ENCODE data around the gene RBX1.
A peak's percentile ranks its signal among the peaks of the same experiment; 100 is the strongest.
"Not testable (repeated sequence)": the region's sequence is repeated elsewhere in the genome, so short reads cannot be mapped to it uniquely, and the experiment has no call there.

Gene RBX1

DNA sequence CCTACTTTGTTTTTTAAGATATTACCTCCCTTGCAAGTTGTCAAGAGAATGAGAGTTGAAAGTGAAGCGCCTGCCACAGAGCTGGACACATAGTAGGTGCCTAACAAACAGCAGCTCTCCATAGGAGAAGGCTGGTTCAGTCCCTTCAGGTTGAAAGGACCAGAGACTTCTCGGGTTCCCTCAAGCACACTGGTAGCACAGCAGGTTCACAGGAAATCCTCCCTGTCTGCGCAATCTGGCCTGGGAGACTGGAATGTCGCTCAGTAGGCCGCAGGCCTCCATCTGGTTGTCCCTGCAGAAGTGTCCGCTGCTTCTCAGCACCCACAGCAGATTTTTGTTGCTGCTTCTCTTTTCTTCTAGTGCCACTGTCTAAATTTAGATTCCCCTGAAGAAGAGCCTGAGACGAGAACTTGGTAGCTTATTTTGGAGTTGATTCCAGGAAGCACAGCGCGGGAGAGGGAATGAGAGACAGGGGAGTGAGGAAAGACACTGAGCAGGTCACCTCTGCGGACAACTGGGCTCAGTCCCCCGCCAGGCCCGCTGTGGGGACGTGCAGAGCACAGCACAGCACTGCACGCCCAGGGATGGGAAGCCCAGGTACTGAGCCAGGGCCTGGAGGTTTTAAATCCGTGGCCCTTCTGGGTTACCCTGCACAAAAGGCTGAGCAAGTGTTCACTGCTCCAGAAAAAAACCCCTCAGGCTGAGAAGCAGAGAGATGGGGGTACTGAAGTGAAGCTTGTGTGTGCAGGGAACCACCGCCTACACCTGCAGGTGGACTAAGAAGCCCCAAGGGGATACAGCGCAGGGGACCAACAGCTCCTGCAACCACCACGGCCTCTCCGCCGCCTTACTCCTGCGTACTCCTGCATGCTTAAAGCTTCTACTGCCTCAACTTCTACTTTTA lies 31.6 kb downstream of the RBX1 start:
- no peak overlapping the region for H3K9ac ChIP-seq (ENCODE audit: low read depth, low read length)
- no peaks in the 10 kb centered on the region for H3K4me1 ChIP-seq (ENCODE audit: insufficient read depth, low read length)
- no peaks in the 10 kb centered on the region for H3K9me3 ChIP-seq (ENCODE audit: control insufficient read depth, insufficient read depth, low read length)
- no peaks in the 10 kb centered on the region for H3K36me3 ChIP-seq (ENCODE audit: insufficient read depth, low read length)

- no peaks in the 10 kb centered on the region; the same call in 1 of the 2 replicates for H3K4me1 ChIP-seq (ENCODE audit: insufficient read depth, low read length)
- no peaks in the 10 kb centered on the region; the same call in 1 of the 2 replicates for H3K9me3 ChIP-seq (ENCODE audit: control insufficient read depth, insufficient read depth, low read length)
- no peaks in the 10 kb centered on the region for H3K36me3 ChIP-seq (ENCODE audit: insufficient read depth, low read length)
- no peak overlapping the region for H3K9ac ChIP-seq (ENCODE audit: low read depth, low read length)
These were observed 40.1 kb downstream of the RBX1 start for GRCh38 chr22:40991298-40991697.

GRCh38 chr22:40995821-40996220 lies 44.6 kb downstream of the RBX1 start:
- Histone ChIP-seq H3K9me3 (ENCODE audit: control insufficient read depth, insufficient read depth, low read length) (no peaks in the 10 kb centered on the region), H3K4me1 (ENCODE audit: insufficient read depth, low read length) (no peaks in the 10 kb centered on the region), H3K9ac (ENCODE audit: low read depth, low read length) (no peak overlapping the region), H3K36me3 (ENCODE audit: insufficient read depth, low read length) (no peaks in the 10 kb centered on the region)

DNA sequence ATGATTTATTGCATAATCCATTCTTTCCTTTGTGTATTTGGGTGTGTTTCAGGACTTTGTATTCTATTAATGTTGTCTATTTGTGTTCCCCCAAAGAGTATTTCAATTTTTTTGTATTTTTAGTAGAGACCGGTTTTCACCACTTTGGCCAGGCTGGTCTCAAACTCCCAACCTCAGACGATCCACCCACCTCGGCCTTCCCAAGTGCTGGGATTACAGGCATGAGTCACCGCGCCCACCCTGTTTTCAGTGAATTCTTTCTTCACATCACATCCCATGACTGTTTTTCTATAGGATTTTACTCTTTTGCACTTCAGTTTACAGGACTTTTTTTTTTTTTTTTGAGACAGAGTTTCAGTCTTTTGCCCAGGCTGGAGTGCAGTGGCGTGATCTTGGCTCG lies 46.3 kb downstream of the RBX1 start:
- Histone ChIP-seq H3K9me3 (ENCODE audit: control insufficient read depth, insufficient read depth, low read length) (no peaks in the 10 kb centered on the region), H3K36me3 (ENCODE audit: insufficient read depth, low read length) (no peaks in the 10 kb centered on the region), H3K9ac (ENCODE audit: low read depth, low read length) (no peak overlapping the region)

GRCh38 chr22:41000040-41000565 lies 48.9 kb downstream of the RBX1 start:
- H3K36me3 ChIP-seq (ENCODE audit: insufficient read depth, low read length), result no peaks in the 10 kb centered on the region
- no peak overlapping the region for H3K9ac ChIP-seq (ENCODE audit: low read depth, low read length)
- H3K9me3 ChIP-seq (ENCODE audit: control insufficient read depth, insufficient read depth, low read length), result no peaks in the 10 kb centered on the region

More for the DNA sequence above, 46.3 kb downstream of the RBX1 start:
- 0 out of 2 replicates have a peak, but pooled peaks cover 2% of the 10 kb centered on the region for H3K4me1 ChIP-seq (ENCODE audit: insufficient read depth, low read length)

GRCh38 chr22:41000941-41001721 lies 50.0 kb downstream of the RBX1 start:
- no peaks in the 10 kb centered on the region for H3K9me3 ChIP-seq (ENCODE audit: control insufficient read depth, insufficient read depth, low read length)
- peaks cover 9% of the 10 kb centered on the region; the same call in 1 of the 2 replicates for H3K4me1 ChIP-seq (ENCODE audit: insufficient read depth, low read length)
- H3K36me3 ChIP-seq (ENCODE audit: insufficient read depth, low read length), result no peaks in the 10 kb centered on the region
- H3K9ac ChIP-seq (ENCODE audit: low read depth, low read length), result no peak overlapping the region

More at GRCh38 chr22:41000040-41000565, 48.9 kb downstream of the RBX1 start:
- peaks cover 9% of the 10 kb centered on the region; the same call in 1 of the 2 replicates for H3K4me1 ChIP-seq (ENCODE audit: insufficient read depth, low read length)

DNA sequence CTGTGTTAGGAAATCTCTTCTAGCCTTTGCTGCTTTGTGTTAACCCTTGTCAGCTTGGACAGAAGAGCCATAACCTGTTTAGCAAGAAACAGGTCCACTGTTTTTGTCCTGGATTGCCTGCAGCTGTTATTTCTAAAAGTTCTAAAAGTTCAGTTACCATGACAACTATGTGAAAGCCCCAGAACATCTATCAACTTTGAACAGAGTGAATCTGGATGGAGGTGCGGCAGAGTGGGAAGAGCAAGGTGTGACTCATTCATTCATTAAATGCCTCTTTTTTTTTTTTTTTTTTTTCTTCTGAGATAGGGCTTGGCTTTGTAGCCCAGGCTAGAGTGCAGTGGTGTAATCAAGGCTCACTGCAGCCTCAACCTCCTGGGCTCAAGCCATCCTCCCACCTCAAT lies 50.5 kb downstream of the RBX1 start:
- H3K9ac ChIP-seq (ENCODE audit: low read depth, low read length), result no peak overlapping the region
- no peaks in the 10 kb centered on the region for H3K9me3 ChIP-seq (ENCODE audit: control insufficient read depth, insufficient read depth, low read length)
- peaks cover 9% of the 10 kb centered on the region; the same call in 1 of the 2 replicates for H3K4me1 ChIP-seq (ENCODE audit: insufficient read depth, low read length)
- H3K36me3 ChIP-seq (ENCODE audit: insufficient read depth, low read length), result no peaks in the 10 kb centered on the region

GRCh38 chr22:41002386-41002785 lies 51.2 kb downstream of the RBX1 start:
- not testable (repeated sequence) for H3K9me3 ChIP-seq (ENCODE audit: control insufficient read depth, insufficient read depth, low read length); H3K9ac ChIP-seq (ENCODE audit: low read depth, low read length); H3K4me1 ChIP-seq (ENCODE audit: insufficient read depth, low read length); H3K36me3 ChIP-seq (ENCODE audit: insufficient read depth, low read length)

GRCh38 chr22:41003066-41003465 lies 51.9 kb downstream of the RBX1 start:
- H3K36me3 ChIP-seq (ENCODE audit: insufficient read depth, low read length), result no peaks in the 10 kb centered on the region
- H3K9ac ChIP-seq (ENCODE audit: low read depth, low read length), result no peak overlapping the region
- no peaks in the 10 kb centered on the region for H3K9me3 ChIP-seq (ENCODE audit: control insufficient read depth, insufficient read depth, low read length)
- H3K4me1 ChIP-seq (ENCODE audit: insufficient read depth, low read length), result peaks cover 9% of the 10 kb centered on the region; the same call in 1 of the 2 replicates

DNA sequence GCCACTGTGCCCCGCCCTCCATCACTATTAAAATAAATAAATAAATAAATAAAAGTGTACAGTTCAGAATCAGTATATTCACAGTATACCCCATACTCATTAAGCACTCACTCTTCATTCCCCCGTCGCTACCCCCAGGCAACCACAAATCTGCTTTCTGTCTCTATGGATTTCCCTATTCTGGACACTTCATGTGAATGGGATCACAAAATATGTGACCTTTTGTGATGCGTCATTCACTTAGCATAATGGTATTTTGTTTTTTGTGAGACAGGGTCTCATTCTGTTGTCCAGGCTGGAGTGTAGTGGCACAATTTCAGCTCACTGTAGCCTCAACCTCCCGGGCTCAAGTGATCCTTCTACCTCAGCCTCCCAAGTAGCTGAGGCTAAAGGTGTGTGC lies 52.8 kb downstream of the RBX1 start:
- H3K36me3 ChIP-seq (ENCODE audit: insufficient read depth, low read length), result no peaks in the 10 kb centered on the region
- H3K9me3 ChIP-seq (ENCODE audit: control insufficient read depth, insufficient read depth, low read length), result no peaks in the 10 kb centered on the region
- H3K9ac ChIP-seq (ENCODE audit: low read depth, low read length), result no peak overlapping the region
- peaks cover 9% of the 10 kb centered on the region; the same call in 1 of the 2 replicates for H3K4me1 ChIP-seq (ENCODE audit: insufficient read depth, low read length)

- Histone ChIP-seq H3K9me3 (ENCODE audit: control insufficient read depth, insufficient read depth, low read length) (no peaks in the 10 kb centered on the region), H3K36me3 (ENCODE audit: insufficient read depth, low read length) (no peaks in the 10 kb centered on the region), H3K4me1 (ENCODE audit: insufficient read depth, low read length) (no peaks in the 10 kb centered on the region; the same call in 1 of the 2 replicates), H3K9ac (ENCODE audit: low read depth, low read length) (no peak overlapping the region)
These were observed 58.2 kb downstream of the RBX1 start for GRCh38 chr22:41009222-41009948.

- H3K9ac ChIP-seq (ENCODE audit: low read depth, low read length), result no peak overlapping the region
- no peaks in the 10 kb centered on the region for H3K36me3 ChIP-seq (ENCODE audit: insufficient read depth, low read length)
- no peaks in the 10 kb centered on the region for H3K4me1 ChIP-seq (ENCODE audit: insufficient read depth, low read length)
- no peaks in the 10 kb centered on the region for H3K9me3 ChIP-seq (ENCODE audit: control insufficient read depth, insufficient read depth, low read length)
These were observed 63.8 kb downstream of the RBX1 start for GRCh38 chr22:41015003-41015402.

GRCh38 chr22:41021061-41021612 lies 70.0 kb downstream of the RBX1 start:
- no peaks in the 10 kb centered on the region for H3K36me3 ChIP-seq (ENCODE audit: insufficient read depth, low read length)
- H3K4me1 ChIP-seq (ENCODE audit: insufficient read depth, low read length), result no peaks in the 10 kb centered on the region
- H3K9me3 ChIP-seq (ENCODE audit: control insufficient read depth, insufficient read depth, low read length), result no peaks in the 10 kb centered on the region
- H3K9ac ChIP-seq (ENCODE audit: low read depth, low read length), result peak overlapping the region; percentile 92
